Mesenchymal stem cell (in vitro differentiated cells and primary cell): ENCODE data around the gene USP28.
A peak's percentile ranks its signal among the peaks of the same experiment; 100 is the strongest.

Source experiments
- DNase-seq: peaks from one replicate; pipeline ENCODE4 v3.0.0-alpha.2; 2013
- H2AFZ ChIP-seq: one replicate; pipeline ENCODE4 v1.6.1; 2013; ENCODE audit warnings: low read depth, mild to moderate bottlenecking, control low read depth, inconsistent platforms, low read length, moderate library complexity
- H2AK5ac ChIP-seq: 2 replicates; pipeline ENCODE4 v1.6.1; 2013; ENCODE audit warnings: low read length, moderate library complexity, mild to moderate bottlenecking, inconsistent platforms; ENCODE audit not compliant: severe bottlenecking
- H2BK120ac ChIP-seq: one replicate; pipeline ENCODE4 v1.6.1; 2013; ENCODE audit warnings: low read depth, mild to moderate bottlenecking, inconsistent platforms, low read length, moderate library complexity
- H2BK12ac ChIP-seq, 2 experiments: one replicate each; pipeline ENCODE4 v1.6.1; 2013; ENCODE audit warnings: inconsistent platforms in 2 of 2, low read length in 2 of 2, mild to moderate bottlenecking in 2 of 2, moderate library complexity in 2 of 2, control low read depth in 1 of 2
- H2BK15ac ChIP-seq: one replicate; pipeline ENCODE4 v1.6.1; 2013; ENCODE audit warnings: mild to moderate bottlenecking, low read depth, inconsistent platforms; ENCODE audit not compliant: poor library complexity, severe bottlenecking
- H2BK5ac ChIP-seq: 2 replicates; pipeline ENCODE4 v1.6.1; 2013; ENCODE audit warnings: low read depth, mild to moderate bottlenecking, low read length, control low read depth, inconsistent platforms; ENCODE audit not compliant: poor library complexity, severe bottlenecking
- H3K14ac ChIP-seq, 2 experiments: one replicate each; pipeline ENCODE4 v1.6.1; 2013; ENCODE audit warnings: inconsistent platforms in 2 of 2, low read length in 2 of 2, control low read depth in 1 of 2, mild to moderate bottlenecking in 1 of 2, moderate library complexity in 1 of 2
- H3K18ac ChIP-seq, 2 experiments: one replicate each; pipeline ENCODE4 v1.6.1; 2013; ENCODE audit warnings: inconsistent platforms in 2 of 2, low read length in 2 of 2, control low read depth in 1 of 2, low read depth in 1 of 2, mild to moderate bottlenecking in 1 of 2
- H3K23ac ChIP-seq, 2 experiments: one replicate each; pipeline ENCODE4 v1.6.1; 2013; ENCODE audit warnings: inconsistent platforms in 2 of 2, low read length in 2 of 2, mild to moderate bottlenecking in 2 of 2, moderate library complexity in 2 of 2, control low read depth in 1 of 2
- H3K27ac ChIP-seq: 2 replicates; pipeline ENCODE4 v1.5.1; 2013; ENCODE audit warnings: mild to moderate bottlenecking, moderate library complexity, low read length, control low read depth, inconsistent platforms; ENCODE audit not compliant: poor library complexity, severe bottlenecking
- H3K27me3 ChIP-seq, 2 experiments: 2 replicates each; pipeline versions ENCODE4 v1.6.1 to v1.7.0; 2013; ENCODE audit warnings: low read length in 2 of 2, mild to moderate bottlenecking in 2 of 2, moderate library complexity in 2 of 2, control low read depth in 1 of 2, inconsistent platforms in 1 of 2; ENCODE audit not compliant: control insufficient read depth in 1 of 2, insufficient read depth in 1 of 2
- H3K36me3 ChIP-seq, 2 experiments: 2 replicates each; pipeline versions ENCODE4 v1.6.1 to v1.7.0; 2013; ENCODE audit warnings: low read length in 2 of 2, control low read depth in 1 of 2, inconsistent platforms in 1 of 2, low read depth in 1 of 2, mild to moderate bottlenecking in 1 of 2; ENCODE audit not compliant: insufficient read depth in 2 of 2, control insufficient read depth in 1 of 2
- H3K4ac ChIP-seq, 2 experiments: one replicate each; pipeline ENCODE4 v1.6.1; 2013; ENCODE audit warnings: inconsistent platforms in 2 of 2, low read length in 2 of 2, mild to moderate bottlenecking in 2 of 2, moderate library complexity in 2 of 2, control low read depth in 1 of 2, low read depth in 1 of 2
- H3K4me1 ChIP-seq: 2 replicates; pipeline ENCODE4 v1.6.1; 2013; ENCODE audit warnings: low read depth, low read length, control low read depth; ENCODE audit not compliant: control insufficient read depth, insufficient read depth
- H3K4me2 ChIP-seq: 2 replicates; pipeline ENCODE4 v1.6.1; 2013; ENCODE audit warnings: low read length, mild to moderate bottlenecking, inconsistent platforms; ENCODE audit not compliant: poor library complexity, severe bottlenecking
- H3K4me3 ChIP-seq, 2 experiments: 2 replicates each; pipeline versions ENCODE4 v1.5.1 to v1.7.0; 2013; ENCODE audit warnings: low read length in 2 of 2, mild to moderate bottlenecking in 2 of 2, control low read depth in 1 of 2, low read depth in 1 of 2; ENCODE audit not compliant: insufficient read depth in 1 of 2
- H3K79me1 ChIP-seq: replicated peaks from 2 replicates; pipeline ENCODE4 v1.6.1; 2013; ENCODE audit warnings: mild to moderate bottlenecking, control low read depth, low read length, inconsistent platforms; ENCODE audit not compliant: poor library complexity, severe bottlenecking
- H3K9ac ChIP-seq: 2 replicates; pipeline ENCODE4 v1.7.0; 2013; ENCODE audit warnings: mild to moderate bottlenecking, low read length, moderate library complexity
- H3K9me3 ChIP-seq: 2 replicates; pipeline ENCODE4 v1.7.0; 2013; ENCODE audit warnings: mild to moderate bottlenecking, low read length; ENCODE audit not compliant: control insufficient read depth
- H4K8ac ChIP-seq: one replicate; pipeline ENCODE4 v1.6.1; 2013; ENCODE audit warnings: inconsistent platforms, mild to moderate bottlenecking, low read length, moderate library complexity
- H4K91ac ChIP-seq: one replicate; pipeline ENCODE4 v1.6.1; 2013; ENCODE audit warnings: mild to moderate bottlenecking, low read length, inconsistent platforms
- WGBS: methylation state at CpG from one replicate; pipeline ENCODE4 v1.1.7; 2013; ENCODE audit warnings: mixed read lengths; 5-methylcytosine and 5-hydroxymethylcytosine counted together

USP28 gene

GRCh38 chr11:113864410-113864809 lies 11.0 kb downstream of the USP28 start:
- Histone ChIP-seq H3K9ac (no peak overlapping the region), H2BK12ac (no peak overlapping the region), H3K27ac (no peak overlapping the region), H3K27me3 (no peaks in the 10 kb centered on the region), H2BK120ac (no peak overlapping the region), H3K4ac (no peak overlapping the region), H2BK5ac (no peak overlapping the region), H3K23ac (no peak overlapping the region), H2AK5ac (no peak overlapping the region), H3K9me3 (no peaks in the 10 kb centered on the region), H3K4me2 (no peak overlapping the region), H3K36me3 (peaks cover 3 to 4% of the 10 kb centered on the region in 2 experiments), H4K91ac (no peak overlapping the region), H4K8ac (no peak overlapping the region), H3K14ac (no peak overlapping the region), H2BK15ac (no peak overlapping the region), H2AFZ (no peak overlapping the region), H3K18ac (no peak overlapping the region), H3K79me1 (peaks cover 22% of the 10 kb centered on the region), H3K4me1 (no peaks in the 10 kb centered on the region), H3K4me3 (no peak overlapping the region)
- DNase-seq = no peak
- 96% methylated on average over 3 of the region's 3 CpGs for WGBS

GRCh38 chr11:113862435-113862834 lies 12.9 kb downstream of the USP28 start:
- no peak overlapping the region for H3K4ac ChIP-seq
- no peak overlapping the region for H2BK5ac ChIP-seq
- no peak overlapping the region for H3K23ac ChIP-seq
- H4K8ac ChIP-seq = no peak overlapping the region
- H2BK15ac ChIP-seq = no peak overlapping the region
- peak; percentile 31 for DNase-seq
- H2AFZ ChIP-seq = no peak overlapping the region
- WGBS = 45% methylated on average over 5 of the region's 5 CpGs
- H2BK12ac ChIP-seq = no peak overlapping the region
- H3K4me2 ChIP-seq = no peak overlapping the region
- H4K91ac ChIP-seq = no peak overlapping the region
- no peak overlapping the region for H3K9ac ChIP-seq
- H2AK5ac ChIP-seq = no peak overlapping the region
- no peak overlapping the region for H3K4me3 ChIP-seq
- H3K18ac ChIP-seq = no peak overlapping the region
- no peak overlapping the region for H3K14ac ChIP-seq
- peaks cover 24% of the 10 kb centered on the region for H3K79me1 ChIP-seq
- H2BK120ac ChIP-seq = no peak overlapping the region
- no peaks in the 10 kb centered on the region for H3K9me3 ChIP-seq
- H3K27me3 ChIP-seq = no peaks in the 10 kb centered on the region
- H3K36me3 ChIP-seq = peaks cover 3 to 4% of the 10 kb centered on the region in 2 experiments
- no peak overlapping the region for H3K27ac ChIP-seq
- H3K4me1 ChIP-seq = no peaks in the 10 kb centered on the region

GRCh38 chr11:113859665-113860064 lies 15.7 kb downstream of the USP28 start:
- H2BK15ac ChIP-seq = no peak overlapping the region
- H2BK5ac ChIP-seq = no peak overlapping the region
- no peak for DNase-seq
- H3K4me1 ChIP-seq = no peaks in the 10 kb centered on the region
- no peaks in the 10 kb centered on the region for H3K27me3 ChIP-seq
- H3K36me3 ChIP-seq = peaks cover 0 to 3% of the 10 kb centered on the region in 2 experiments
- no peak overlapping the region for H3K9ac ChIP-seq
- no peaks in the 10 kb centered on the region for H3K9me3 ChIP-seq
- H2BK120ac ChIP-seq = no peak overlapping the region
- H4K91ac ChIP-seq = no peak overlapping the region
- no peak overlapping the region for H3K4ac ChIP-seq
- H2BK12ac ChIP-seq = no peak overlapping the region
- H3K23ac ChIP-seq = no peak overlapping the region
- no peak overlapping the region for H3K14ac ChIP-seq
- peaks cover 14% of the 10 kb centered on the region for H3K79me1 ChIP-seq
- no peak overlapping the region for H3K27ac ChIP-seq
- H3K4me2 ChIP-seq = no peak overlapping the region
- H4K8ac ChIP-seq = no peak overlapping the region
- no peak overlapping the region for H3K4me3 ChIP-seq
- no peak overlapping the region for H3K18ac ChIP-seq
- no peak overlapping the region for H2AK5ac ChIP-seq
- H2AFZ ChIP-seq = no peak overlapping the region

GRCh38 chr11:113856966-113857759 lies 18.2 kb downstream of the USP28 start:
- Histone ChIP-seq H3K27ac (no peak overlapping the region), H3K23ac (no peak overlapping the region), H3K18ac (no peak overlapping the region), H4K91ac (no peak overlapping the region), H3K4me2 (no peak overlapping the region), H2AK5ac (no peak overlapping the region), H2BK5ac (no peak overlapping the region), H4K8ac (no peak overlapping the region), H2BK120ac (no peak overlapping the region), H3K14ac (no peak overlapping the region), H3K4me1 (peaks cover 3% of the 10 kb centered on the region), H2AFZ (no peak overlapping the region), H3K79me1 (peaks cover 11% of the 10 kb centered on the region), H3K4me3 (no peak overlapping the region), H2BK12ac (no peak overlapping the region), H3K4ac (no peak overlapping the region), H3K27me3 (no peaks in the 10 kb centered on the region), H3K36me3 (peaks cover 3 to 6% of the 10 kb centered on the region in 2 experiments), H2BK15ac (no peak overlapping the region), H3K9me3 (no peaks in the 10 kb centered on the region), H3K9ac (no peak overlapping the region)
- 91% methylated on average over 4 of the region's 5 CpGs for WGBS
- DNase-seq = no peak
